Myocyte (in vitro differentiated cells): Measurements from ENCODE around the gene CYB5D1. TPM values are rescaled to one million over a fixed set of nuclear protein-coding genes. Genes with fewer than 3 reads are reported as not detected.

Experiments used
- DNase-seq: peaks from one replicate; pipeline ENCODE4 v3.0.0-alpha.2; 2012; ENCODE audit warnings: low read depth
- total RNA-seq: library from RNA; depleted of rRNA; stranded (reverse); fragments of >200 nt; gene quantifications from 2 replicates; pipeline ENCODE4 v1.2.3, GENCODE V29; 2014

CYB5D1 gene
- total RNA-seq, 1 donor from 2014 or later: 4.3 TPM

DNA sequence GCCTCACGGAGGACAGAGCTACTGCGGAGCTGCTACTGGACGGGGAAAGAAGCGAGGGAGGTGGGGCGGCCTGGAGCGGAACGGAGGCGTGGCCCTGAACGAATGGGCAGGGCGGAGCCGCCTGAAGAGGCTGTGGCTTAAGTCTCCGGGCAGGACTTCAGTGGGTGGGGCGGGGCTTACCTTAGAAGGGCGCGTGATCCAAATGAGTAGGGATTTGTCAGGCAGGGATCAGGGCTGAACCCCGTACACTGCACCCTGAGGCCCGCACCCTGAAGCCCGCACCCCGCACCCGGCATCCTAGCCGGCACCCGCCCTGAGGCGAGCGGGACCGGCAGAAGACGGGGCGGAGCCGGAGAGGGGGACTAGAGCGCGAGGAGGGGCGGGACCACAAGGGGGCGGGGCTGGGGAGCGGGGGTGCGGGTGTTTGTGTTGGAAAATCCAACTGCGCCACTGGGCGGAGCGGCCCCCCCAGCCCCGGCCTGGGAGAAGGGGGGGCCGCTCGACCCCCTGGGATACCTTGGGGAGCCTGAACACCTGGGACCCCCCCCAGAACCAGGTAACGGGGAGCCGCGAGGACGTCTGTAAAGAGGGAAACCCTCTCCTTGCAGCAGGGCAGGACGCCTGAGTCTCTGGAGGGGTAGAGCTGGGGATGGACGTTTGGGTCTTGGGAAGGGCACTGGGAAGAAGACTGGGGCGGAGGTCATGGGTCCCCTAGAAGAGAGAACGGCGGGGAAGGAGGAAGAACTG lies 23.8 kb upstream of the CYB5D1 start, which contains the start of gene KDM6B:
Gene KDM6B, plus strand, starts transcription at position 423 of the 747 bp plus-strand sequence. CDS start 11,338 bp downstream, outside the sequence.
- DNase-seq: peak; percentile 92

DNA sequence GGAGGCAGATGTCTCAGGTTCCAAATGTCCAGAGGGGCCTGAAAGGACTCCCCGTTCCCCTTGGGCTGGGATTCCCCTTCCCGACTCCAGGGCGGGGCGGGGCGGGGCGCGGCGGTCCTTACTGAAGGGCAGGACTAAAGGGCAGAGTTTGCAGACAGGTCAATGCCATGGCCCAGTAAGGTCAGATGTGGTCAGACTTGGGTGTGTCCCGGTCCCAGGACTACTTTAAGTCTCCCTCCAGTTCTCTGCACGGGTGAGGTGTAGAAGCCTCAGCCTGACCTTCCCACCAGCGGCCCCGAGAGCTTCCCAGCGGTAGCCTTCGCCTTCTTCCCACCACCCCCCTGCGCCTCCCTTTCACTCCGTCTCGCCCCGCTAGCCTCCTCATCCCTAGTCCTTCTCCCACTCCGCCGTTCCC lies 23.3 kb upstream of the CYB5D1 start:
- DNase-seq: peak; percentile 45

DNA sequence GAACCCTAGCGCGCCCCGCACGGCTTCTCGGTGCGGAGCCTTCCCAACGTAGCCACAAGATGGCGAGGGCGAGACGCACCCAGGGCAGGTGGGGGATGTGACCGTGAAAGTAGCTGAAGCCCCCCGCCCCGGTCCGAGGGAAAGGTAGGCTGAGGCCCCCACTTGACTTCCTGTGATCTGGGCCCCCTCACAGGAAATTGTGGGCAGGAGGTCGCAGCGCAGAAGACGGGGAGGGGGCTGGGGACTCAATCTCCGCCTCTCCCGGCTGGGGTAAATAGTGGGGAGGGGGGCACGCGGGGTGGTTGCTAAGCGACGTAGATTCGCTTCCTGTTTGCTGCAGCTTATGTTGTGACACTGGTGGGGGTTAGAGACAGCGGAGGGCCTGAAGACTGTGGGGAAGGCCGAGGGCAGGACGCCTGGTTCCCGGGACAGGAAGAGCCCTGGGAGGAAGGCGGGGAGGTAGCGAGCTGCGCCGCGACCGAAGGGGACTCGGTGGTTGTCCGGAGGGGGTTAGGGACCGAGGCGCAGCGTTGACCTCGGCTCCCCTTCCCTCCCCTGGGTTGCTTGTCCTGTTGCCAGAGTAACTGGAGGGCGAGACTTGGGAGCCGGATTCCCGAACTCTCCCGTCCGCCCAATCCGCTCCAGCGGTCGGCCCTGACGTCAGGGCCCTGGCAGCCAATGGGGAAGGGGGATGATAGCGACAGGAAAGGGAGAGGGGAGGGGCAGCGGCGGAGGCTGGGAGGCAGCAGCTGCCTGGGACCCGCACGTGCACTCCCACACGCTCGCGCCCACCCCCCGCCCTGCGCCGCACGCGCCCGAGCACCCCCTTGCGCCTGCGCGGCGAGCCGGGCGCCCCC lies 22.6 kb upstream of the CYB5D1 start:
- peak; percentile 99 for DNase-seq

DNA sequence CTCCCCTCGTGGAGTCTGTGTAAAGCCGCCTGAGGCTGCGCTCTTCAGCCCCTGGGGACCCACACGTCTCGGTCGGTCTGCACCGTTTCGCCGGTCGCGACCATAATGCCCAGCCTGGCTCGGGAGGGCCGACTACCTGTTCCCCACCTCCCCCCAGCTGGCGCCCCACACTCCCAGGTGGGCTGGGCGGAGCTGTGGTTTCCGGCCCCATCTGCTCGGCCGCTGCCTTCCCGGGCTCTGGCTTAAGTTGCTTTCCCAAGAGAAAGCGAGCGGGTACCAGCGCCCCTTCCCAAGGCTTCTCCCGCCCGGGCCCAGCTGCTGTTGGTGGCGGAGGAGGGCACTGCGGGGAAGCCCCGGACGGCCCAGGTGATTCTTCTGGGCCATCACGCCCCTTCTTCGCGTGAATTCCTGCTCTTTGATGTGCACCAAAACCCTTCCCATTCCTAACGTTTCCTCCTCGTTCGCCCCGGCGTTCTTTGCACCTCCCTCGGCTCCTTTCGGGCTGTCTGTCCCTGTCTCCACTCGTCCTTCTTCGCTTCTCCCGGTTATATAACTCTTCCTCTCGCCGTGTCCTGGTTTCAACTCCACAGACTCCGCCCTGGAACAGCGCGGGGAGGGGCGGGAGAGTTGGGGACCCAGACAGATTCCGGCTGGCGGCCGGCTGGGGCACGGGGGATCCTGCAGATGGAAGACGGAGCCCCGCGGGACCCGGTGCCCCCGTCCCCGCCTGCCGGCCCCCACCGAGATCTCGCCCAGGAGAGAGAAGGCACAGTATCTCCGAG lies 21.8 kb upstream of the CYB5D1 start:
- peak; percentile 83 for DNase-seq

DNA sequence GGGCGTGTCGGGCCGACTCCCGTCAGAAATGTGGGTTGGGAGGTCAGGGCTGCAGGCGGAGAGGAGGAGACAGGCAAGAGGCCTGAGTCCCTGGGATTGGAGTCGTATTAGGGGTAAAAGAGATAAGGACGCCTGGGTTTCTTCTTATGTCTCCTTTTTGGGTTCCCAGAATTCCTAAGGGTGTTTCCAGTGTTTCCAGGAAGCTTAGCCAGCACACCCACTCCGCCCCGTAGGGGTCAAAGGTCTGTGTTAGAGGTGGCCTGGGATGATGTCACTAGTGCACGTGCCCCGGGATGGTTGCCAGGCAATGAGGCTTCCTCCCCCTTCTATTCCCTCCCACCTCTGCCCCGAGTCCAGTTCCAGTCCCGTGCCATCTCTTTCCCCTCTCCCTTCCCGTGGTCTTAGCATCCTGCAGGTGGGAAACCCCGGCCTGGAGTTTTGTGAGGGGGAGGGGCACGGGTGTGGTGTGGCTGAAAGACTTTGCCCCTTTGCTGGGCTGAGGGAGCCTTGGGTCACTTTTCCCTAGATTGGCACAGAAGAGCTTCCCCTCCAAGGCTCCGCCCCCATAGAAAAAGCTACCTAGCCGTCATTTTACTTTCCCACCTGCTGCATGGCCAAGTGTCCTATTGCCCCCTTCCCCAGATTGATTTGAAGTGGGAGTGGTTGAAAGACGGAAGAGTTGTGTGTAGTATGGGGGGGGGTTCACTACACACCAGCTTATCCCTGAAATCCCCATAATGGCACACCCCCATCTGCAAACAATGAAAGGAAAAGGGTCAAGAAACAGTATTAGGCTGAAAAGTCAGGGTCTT lies 21.0 kb upstream of the CYB5D1 start:
- peak; percentile 97 for DNase-seq

DNA sequence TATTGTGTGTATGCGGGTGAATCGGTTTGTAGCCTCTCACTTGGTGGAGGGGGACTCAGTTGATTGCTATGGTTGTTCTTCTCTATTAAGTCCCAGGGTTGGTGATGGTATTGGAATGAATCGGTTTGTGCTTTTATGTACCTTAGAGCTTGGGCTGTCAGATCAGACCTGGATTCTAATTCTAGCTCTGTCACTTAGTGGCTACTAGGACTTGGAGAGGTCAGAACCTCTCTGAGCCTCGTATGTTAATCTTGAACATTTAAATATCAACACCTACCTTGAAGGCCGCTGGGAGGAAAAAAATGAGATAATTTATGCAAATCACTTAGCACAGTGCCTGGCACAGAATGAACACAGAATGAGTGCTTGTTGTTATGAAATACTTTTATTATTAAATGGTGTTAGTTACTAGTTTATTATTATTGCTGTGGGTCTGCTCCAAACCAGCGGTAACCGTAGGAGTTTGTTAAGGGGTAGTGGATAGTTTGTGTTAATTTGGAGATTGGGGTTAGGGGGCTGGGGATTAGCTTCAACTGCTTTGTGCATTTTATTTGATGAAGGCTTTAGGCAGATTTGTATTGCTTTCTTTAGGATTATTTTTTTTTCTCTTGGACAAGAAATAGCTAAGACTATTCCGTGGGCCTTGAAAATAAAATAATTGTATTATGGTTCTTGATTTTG lies 20.3 kb upstream of the CYB5D1 start:
- no peak for DNase-seq

DNA sequence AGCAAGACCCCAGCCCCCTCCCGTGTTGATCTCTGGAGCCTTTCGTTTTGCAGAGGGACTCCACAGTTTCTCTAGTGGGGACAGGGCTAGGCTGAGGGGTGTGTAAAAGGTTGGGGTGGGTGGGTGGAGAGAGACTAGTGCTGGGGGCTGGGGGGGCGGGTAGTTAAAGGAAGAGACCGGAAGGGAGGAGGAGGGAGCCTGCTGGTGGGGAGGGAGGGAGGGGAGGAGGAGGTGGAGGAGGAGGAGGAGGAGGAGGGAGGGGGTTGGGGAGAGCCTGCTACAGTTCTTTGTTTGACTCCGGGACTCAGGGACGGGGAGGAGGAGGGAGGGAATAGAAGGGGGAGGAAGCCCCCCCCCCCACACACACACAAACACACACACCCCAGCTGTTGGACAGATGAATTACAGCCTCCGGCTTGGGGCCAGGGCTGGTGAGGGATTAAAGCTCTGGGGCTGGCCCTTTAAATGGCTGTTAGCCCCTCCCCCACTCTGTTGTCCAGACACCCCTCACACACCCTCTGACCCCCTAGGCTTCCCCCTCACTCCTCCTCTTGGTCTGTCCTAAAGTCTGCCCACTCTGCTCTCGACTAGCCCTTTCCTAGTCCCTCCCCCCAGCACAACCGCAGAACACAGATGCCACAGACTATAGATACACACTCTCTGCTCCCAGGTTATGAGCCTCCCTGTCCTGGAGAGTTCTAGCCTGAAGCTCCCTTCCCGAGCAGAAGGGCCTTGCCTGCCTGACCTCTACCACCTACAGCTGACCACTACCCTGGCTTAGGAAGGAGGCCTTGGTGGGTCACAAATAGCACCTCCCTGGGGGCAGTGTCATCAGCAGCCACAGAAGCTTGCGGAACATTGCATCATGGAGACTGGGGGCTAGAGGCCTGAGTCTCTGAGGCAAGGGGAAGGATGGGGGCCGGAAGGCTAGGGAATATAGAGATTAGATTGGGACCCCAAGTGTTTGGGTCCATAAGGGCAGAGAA lies 19.4 kb upstream of the CYB5D1 start:
- peak; percentile 86 for DNase-seq

DNA sequence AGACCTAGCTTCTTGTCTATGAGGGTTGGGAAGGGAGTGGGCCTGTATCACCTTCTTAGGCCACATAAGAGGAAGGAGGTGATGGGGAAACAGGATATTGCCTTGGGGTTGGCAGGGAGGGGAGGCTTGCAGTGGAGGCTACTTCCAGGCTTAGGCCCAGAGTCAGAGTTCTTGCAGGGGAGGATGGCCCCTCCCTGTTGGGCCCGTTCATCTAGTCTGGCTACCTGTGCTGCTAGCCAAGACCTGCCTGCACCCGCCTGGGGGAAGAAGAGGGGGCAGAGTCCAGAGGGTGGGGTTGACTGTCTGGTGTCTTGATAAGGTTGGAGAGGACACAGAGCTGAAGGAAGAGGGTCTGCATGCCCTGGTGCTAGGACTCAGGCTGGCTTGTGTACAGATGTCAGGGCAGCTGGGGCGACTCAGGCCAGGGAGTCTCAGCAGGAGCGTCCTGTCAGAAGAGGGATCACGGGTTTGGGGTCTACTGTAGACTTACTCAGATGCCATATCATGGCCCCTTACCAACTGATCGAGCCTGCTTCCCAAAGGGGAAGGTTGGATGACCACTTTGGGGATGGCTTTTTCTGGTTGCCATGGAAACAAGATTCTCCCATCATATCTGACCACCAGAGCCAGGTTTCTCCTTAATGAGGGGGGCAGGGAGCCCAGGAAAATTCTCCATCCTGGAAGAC lies 18.5 kb upstream of the CYB5D1 start:
- no peak for DNase-seq

DNA sequence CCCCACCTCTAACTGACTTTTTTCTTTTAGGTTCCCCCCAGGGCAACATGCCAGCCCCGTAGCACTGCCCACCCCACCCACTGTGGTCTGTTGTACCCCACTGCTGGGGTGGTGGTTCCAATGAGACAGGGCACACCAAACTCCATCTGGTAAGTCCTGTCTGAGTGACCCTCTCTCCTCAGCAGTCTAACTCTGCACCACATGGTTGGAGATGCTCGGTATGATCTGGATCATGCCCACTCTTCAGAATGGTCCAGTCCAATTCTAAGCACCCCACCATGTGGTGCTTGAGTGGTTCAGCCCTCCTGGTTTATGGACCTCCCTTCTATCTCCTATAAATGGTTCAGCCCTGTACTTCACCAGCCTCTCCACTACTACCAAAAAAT lies 17.9 kb upstream of the CYB5D1 start:
- DNase-seq: no peak

DNA sequence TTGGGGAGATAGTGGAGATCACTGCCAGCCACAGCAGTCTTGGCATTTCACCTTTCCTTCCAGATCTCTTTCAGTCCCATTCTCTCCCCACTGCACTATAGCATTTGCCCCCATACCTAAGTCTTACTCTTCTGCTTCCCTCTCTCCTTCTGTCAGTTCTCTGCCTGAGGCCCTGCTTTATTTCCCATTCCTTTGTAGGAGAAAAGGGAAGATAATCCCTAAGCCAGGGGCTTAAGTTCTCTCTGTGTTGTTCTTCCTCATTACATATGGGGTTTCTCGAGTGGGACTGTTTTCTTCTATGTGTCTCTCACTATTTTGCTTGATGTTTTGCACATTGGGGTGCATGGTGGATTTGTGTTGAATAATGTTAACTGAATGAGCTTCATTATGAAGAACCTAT lies 17.4 kb upstream of the CYB5D1 start:
- no peak for DNase-seq

DNA sequence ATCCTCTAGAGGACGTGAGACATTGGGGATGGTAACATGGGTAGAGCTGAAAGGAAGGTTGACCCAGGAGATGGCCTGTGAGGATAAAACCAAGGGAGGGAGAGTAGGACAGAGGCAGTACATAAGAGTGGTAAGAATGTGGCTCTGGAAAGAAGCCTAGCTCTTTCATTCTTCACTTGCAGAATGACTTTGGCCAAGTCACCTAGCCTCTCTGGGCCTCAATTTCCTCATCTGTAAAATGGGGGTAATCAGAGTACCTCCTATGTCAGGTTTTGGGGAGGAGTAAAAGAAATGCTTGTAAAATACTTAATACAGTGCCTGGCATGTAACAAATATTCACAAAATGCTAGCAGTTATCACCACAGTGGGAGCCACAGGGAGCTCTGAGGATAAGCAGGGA lies 16.9 kb upstream of the CYB5D1 start:
- DNase-seq: no peak

DNA sequence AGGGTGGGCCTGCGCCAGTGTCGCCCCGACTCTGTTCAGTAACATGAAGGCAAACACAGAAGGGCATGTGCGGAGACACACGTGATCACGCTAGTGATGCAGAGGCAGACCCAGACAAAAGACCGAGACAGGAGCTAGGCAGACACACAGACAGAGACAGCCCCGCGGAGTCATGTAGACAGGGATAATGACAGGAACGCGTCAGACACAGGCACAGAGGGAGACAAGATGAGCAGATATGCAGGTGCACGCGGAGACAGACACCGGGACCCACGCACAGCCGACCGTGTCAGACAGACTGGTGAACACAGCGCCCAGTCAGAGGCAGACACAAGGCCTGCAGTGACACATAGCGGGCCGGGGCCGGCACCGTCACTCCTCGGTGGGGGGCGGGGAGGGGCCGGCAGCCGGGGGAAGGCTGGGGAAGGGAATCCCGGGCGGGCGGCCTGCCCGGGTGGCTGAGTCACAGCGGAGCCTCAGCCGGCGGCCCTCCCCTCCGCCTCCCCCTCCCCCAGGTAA lies 16.3 kb upstream of the CYB5D1 start:
- peak; percentile 91 for DNase-seq

DNA sequence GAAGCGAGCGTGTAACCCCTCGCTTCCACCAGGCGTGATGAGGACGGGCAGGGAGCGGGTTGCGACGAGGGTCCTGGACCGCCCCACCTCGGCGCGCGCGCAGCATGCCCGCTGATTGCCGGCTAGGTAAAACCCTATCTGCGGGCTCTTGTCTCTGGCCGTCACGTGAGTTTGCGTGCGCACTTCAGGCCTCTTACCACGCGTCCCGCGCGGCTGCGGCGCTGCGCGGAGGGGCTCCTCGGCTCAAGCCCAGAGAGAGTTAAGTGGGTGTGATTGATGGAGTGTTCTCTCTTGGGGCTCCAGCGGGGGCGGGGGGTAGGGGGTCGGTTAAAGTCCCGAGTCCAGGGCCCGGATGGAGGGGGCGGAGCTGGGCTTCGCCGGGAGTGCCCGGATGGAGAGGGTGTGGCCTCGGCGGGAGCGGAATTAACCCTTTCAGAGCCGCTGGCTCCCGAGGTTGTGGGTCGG lies 15.9 kb upstream of the CYB5D1 start:
- DNase-seq: peak; percentile 93

DNA sequence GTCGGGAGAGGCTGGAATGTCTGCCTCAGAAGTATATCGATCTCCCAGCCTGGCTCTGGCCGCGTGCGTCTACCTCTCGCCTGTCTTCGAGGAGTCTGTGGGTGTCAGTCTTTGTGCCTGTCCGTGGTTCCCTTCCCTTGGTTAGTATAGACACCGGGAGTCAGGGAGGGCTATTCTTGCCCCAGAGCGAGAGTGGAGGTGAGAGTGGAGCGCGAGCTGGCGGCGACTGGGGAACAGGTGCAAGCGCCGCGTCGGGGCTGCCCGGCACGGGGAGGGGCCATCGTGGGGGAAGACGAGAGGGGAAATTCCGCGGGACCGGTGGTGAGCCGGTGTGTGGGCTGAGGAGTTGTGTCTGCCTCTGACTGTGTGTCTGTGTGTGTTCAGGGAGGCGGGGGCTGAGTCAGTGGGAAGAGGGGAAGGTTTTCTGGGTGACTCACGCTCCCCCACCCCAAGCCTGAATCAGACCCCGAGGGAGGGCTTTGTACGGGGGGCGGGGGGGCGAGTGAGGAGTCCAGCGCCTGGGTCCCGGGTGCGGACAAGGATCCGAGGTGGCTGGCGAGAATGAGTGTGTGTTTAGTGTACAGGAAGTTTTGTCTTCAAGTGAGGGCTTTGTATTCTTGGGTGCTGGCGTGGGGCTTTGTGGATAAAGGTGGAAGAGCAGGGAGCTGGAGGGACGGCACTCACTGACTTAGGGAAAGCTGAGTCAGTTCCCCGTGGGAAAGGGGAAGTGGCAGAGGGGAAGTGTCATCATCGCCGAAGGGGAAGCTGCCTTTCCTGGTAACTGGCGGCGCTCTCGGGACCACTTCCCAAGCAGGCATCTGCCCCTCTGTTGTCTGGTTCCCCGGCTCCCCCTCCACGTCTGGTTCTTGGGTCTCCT lies 15.2 kb upstream of the CYB5D1 start:
- peak; percentile 92 for DNase-seq

DNA sequence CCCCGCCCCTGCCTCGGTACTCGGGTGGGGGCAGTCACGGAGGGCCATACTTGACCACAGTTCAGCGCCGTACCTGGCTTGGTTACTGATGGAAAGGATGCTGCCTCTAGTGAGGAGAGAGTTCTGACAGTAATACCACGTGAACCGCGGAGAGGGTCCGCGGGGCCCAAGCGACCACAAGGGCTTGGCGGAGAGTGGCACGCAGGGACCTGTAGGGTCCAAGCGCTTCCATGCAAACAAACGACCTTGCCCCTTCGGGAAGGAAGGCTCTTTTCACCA lies 14.6 kb upstream of the CYB5D1 start:
- DNase-seq: peak; percentile 54

DNA sequence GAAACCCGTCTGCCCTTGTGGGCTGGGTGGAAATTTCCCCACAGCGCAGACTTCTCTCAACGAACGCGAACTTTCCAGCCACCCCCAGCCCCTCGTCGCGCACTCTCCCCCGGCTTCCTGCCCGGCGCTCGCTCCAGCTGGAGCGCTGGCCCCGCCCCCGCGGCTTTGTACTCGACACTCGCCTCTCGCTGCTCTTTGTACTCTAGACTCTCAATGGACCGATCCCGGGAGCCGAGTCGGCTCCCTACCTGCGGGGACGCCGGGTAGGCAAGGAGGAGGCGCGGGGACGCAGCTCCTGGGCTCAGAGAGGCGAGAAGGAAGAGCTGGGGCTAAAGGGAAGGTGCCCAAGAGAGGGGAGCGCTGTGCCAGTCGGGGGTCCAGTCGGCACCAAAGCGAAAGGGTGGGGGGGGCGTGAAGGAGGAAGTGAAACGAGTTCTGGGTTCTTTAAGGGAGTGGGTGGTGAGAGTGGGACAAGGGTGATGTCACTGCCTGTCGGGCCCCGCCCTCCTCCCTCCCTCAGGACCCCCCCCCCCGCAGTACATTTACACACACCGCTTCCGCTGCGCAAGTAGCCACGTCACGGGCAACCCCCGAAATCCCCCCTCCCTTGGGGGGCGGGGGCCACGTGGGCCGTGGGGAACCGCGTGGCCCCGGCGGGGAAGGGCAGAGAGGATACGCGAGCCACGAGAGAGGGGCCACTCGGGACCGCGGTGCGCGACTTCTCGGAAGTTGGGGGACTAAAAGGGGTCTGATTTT lies 14.1 kb upstream of the CYB5D1 start:
- peak; percentile 79 for DNase-seq
